HepG2 (cell line): Measurements from ENCODE around the gene ECE2. TPM values are rescaled to one million over a fixed set of nuclear protein-coding genes. Genes with fewer than 3 reads are reported as not detected.

Experiments used
- ASH2L ChIP-seq: fragments of 300-600, 200-600 bp; sonication (generic); IDR thresholded peaks from 2 replicates; pipeline ENCODE4 v1.7.0; 2017; ENCODE audit warnings: low read depth, mild to moderate bottlenecking, moderate library complexity, mixed read lengths, low read length; ENCODE audit not compliant: insufficient read length
- CCDC6 ChIP-seq: sonication (generic); formaldehyde crosslinking; IDR thresholded peaks from 2 replicates; pipeline ENCODE4 v1.8.1; 2022; ENCODE audit warnings: mild to moderate bottlenecking, missing genetic modification reagents, moderate library complexity
- GZF1 ChIP-seq: sonication (generic); formaldehyde crosslinking; IDR thresholded peaks from 2 replicates; pipeline ENCODE4 v1.5.1; 2020; ENCODE audit warnings: mild to moderate bottlenecking, missing genetic modification reagents
- HMG20A ChIP-seq: IDR thresholded peaks from 2 replicates; pipeline ENCODE4 v1.6.1; 2016; ENCODE audit warnings: borderline replicate concordance
- MTA1 ChIP-seq: sonication (generic); formaldehyde crosslinking; IDR thresholded peaks from 2 replicates; pipeline ENCODE4 v1.4.0; 2020; ENCODE audit warnings: missing genetic modification reagents, mild to moderate bottlenecking, borderline replicate concordance
- SOX5 ChIP-seq: IDR thresholded peaks from 2 replicates; pipeline ENCODE4 v1.6.1; 2016; ENCODE audit warnings: borderline replicate concordance
- TBX2 ChIP-seq: sonication (generic); formaldehyde crosslinking; IDR thresholded peaks from 2 replicates; pipeline ENCODE4 v1.5.0; 2020; ENCODE audit warnings: missing genetic modification reagents, mild to moderate bottlenecking, borderline replicate concordance
- TOE1 ChIP-seq: sonication (generic); formaldehyde crosslinking; IDR thresholded peaks from 2 replicates; pipeline ENCODE4 v1.4.0; 2020; ENCODE audit warnings: mild to moderate bottlenecking, missing genetic modification reagents
- TOPORS ChIP-seq: sonication (generic); formaldehyde crosslinking; IDR thresholded peaks from 2 replicates; pipeline ENCODE4 v1.8.0; 2023; ENCODE audit warnings: mild to moderate bottlenecking, missing genetic modification reagents
- ZBTB7B ChIP-seq: sonication (generic); formaldehyde crosslinking; IDR thresholded peaks from 2 replicates; pipeline ENCODE4 v1.4.0; 2020; ENCODE audit warnings: missing genetic modification reagents
- ZNF670 ChIP-seq: sonication (generic); formaldehyde crosslinking; IDR thresholded peaks from 2 replicates; pipeline ENCODE4 v1.8.0; 2022; ENCODE audit warnings: mild to moderate bottlenecking, missing genetic modification reagents, borderline replicate concordance
- ZNF674 ChIP-seq: sonication (generic); formaldehyde crosslinking; IDR thresholded peaks from 2 replicates; pipeline ENCODE4 v1.5.0; 2020; ENCODE audit warnings: low read depth, mild to moderate bottlenecking, missing genetic modification reagents
- ZNF780A ChIP-seq: sonication (generic); formaldehyde crosslinking; IDR thresholded peaks from 2 replicates; pipeline ENCODE4 v1.8.0; 2022; ENCODE audit warnings: mild to moderate bottlenecking, missing genetic modification reagents, moderate library complexity
- polyA plus RNA-seq, 8 experiments: library from polyadenylated mRNA; depleted of rRNA in 3 of 8; stranded (reverse) in 7 of 8; unstranded in 1 of 8; fragments of >200 nt; fragmentation: Illumina TruSeq in 4 of 8; extraction: Trizol in 4 of 8; gene quantifications; 2 replicates each; pipeline versions ENCODE4 v1.2.1 to v1.2.3, GENCODE V29; 2011 to 2016; ENCODE audit warnings: low read depth in 4 of 8, missing spikeins in 1 of 8, mixed read lengths in 1 of 8; ENCODE audit not compliant: insufficient read depth in 1 of 8
- total RNA-seq, 5 experiments: library from RNA; depleted of rRNA; stranded (reverse); fragments of >200 nt; fragmentation: Illumina TruSeq; extraction: Trizol; gene quantifications; 2 replicates each; pipeline ENCODE4 v1.2.3, GENCODE V29; 2016; ENCODE audit warnings: low read depth in 1 of 5
- TF ChIP-seq, protein P1 (sequence below): sonication (generic); formaldehyde crosslinking; IDR thresholded peaks from 2 replicates; pipeline ENCODE4 v1.8.1; 2023; ENCODE audit warnings: mild to moderate bottlenecking, moderate library complexity, missing genetic modification reagents
- TF ChIP-seq, protein P2 (sequence below): sonication (generic); formaldehyde crosslinking; IDR thresholded peaks from 2 replicates; pipeline ENCODE4 v1.4.0; 2020; ENCODE audit warnings: low read depth, mild to moderate bottlenecking, missing genetic modification reagents
- TF ChIP-seq, protein P3 (sequence below): sonication (generic); formaldehyde crosslinking; IDR thresholded peaks from 2 replicates; pipeline ENCODE4 v1.4.0; 2020; ENCODE audit warnings: missing genetic modification reagents, borderline replicate concordance
- TF ChIP-seq, protein P4 (sequence below): sonication (generic); formaldehyde crosslinking; IDR thresholded peaks from 2 replicates; pipeline ENCODE4 v1.5.0; 2020; ENCODE audit warnings: missing genetic modification reagents
- TF ChIP-seq, protein P5 (sequence below): sonication (generic); formaldehyde crosslinking; IDR thresholded peaks from 2 replicates; pipeline ENCODE4; 2020; ENCODE audit warnings: missing genetic modification reagents, mild to moderate bottlenecking, borderline replicate concordance
- TF ChIP-seq, protein P6 (sequence below): sonication (generic); formaldehyde crosslinking; IDR thresholded peaks from 2 replicates; pipeline ENCODE4 v1.9.0; 2022; ENCODE audit warnings: low read depth, missing genetic modification reagents

ECE2 gene
- total and polyA plus RNA-seq, 2 of the 13 experiments (the other 11 are each of a cell fraction or from before 2014, with no cell fraction given): not detected

DNA sequence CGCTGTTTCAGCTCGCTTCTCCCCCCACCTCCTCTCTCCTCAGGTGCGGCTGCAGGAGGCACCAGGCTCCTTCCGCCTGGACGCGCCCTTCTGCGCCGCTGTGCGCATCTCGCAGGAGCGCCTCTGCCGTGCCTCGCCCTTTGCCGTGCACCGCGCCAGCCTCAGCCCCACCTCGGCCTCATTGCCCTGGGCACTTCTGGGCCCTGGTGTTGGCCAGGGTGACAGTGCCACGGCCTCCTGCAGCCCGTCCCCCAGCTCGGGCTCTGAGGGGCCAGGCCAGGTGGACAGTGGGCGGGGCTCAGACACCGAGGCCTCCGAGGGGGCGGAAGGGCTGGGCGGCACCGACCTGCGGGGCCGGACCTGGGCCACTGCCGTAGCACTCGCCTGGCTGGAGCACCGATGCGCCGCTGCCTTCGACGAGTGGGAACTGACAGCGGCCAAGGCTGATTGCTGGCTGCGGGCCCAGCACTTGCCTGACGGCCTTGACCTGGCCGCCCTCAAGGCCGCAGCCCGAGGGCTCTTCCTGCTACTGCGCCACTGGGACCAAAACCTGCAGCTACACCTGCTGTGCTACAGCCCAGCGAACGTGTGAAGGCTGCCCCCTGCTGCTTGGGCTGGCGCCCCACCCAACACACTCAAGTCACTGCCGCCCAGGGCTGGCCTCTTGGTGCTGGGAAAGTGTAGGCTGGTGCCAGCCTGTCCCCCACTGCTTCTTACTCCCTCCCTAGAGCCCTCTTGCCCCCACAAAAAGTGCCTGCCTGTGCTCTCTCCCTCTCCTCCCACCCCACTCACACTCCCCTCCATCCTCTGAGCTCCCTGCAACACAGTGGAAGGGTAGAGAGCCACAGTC is 34.1 kb upstream of the ECE2 start (continued):
- TF ChIP-seq ZNF670 (CRISPR knock-in tag) (peak; percentile 73; the same call in 1 of the 2 replicates), MTA1 (CRISPR knock-in tag) (peak; percentile 96), CCDC6 (CRISPR knock-in tag) (peak; percentile 92), SOX5 (CRISPR knock-in tag) (peak; percentile 80), ZNF780A (CRISPR knock-in tag) (no peak; the same call in 1 of the 2 replicates), HMG20A (CRISPR knock-in tag) (peak; percentile 83; the same call in 1 of the 2 replicates), ASH2L (no peak), ZBTB7B (CRISPR knock-in tag) (peak; percentile 88), TBX2 (CRISPR knock-in tag) (peak; percentile 85), TOPORS (peak; percentile 99), GZF1 (CRISPR knock-in tag) (no peak), TOE1 (CRISPR knock-in tag) (0 out of 2 replicates have a peak, but pooled peaks have one; percentile 27), ZNF674 (CRISPR knock-in tag) (peak; percentile 83; the same call in 1 of the 2 replicates)
- TF ChIP-seq, protein P1, sequence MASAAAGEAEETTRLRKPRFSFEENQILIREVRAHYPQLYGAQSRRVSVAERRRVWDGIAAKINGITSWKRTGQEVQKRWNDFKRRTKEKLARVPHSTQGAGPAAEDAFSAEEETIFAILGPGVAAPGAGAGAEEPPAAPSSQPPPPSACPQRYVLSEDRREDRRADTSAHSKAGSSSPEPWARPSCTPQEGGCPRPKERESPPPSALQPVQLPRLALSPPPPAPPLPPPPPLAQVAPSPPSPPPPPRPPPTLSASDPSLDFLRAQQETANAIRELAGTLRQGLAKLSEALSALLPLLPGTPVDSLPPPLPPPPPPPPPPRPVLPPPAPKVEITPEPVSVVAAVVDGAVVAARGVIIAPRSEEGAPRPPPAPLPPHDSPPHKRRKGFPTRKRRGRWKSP (CRISPR knock-in tag): peak; percentile 69; the same call in 1 of the 2 replicates
- TF ChIP-seq, protein P2, sequence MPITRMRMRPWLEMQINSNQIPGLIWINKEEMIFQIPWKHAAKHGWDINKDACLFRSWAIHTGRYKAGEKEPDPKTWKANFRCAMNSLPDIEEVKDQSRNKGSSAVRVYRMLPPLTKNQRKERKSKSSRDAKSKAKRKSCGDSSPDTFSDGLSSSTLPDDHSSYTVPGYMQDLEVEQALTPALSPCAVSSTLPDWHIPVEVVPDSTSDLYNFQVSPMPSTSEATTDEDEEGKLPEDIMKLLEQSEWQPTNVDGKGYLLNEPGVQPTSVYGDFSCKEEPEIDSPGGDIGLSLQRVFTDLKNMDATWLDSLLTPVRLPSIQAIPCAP (CRISPR knock-in tag): peak; percentile 85; the same call in 1 of the 2 replicates
- TF ChIP-seq, protein P3, sequence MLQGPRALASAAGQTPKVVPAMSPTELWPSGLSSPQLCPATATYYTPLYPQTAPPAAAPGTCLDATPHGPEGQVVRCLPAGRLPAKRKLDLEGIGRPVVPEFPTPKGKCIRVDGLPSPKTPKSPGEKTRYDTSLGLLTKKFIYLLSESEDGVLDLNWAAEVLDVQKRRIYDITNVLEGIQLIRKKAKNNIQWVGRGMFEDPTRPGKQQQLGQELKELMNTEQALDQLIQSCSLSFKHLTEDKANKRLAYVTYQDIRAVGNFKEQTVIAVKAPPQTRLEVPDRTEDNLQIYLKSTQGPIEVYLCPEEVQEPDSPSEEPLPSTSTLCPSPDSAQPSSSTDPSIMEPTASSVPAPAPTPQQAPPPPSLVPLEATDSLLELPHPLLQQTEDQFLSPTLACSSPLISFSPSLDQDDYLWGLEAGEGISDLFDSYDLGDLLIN (CRISPR knock-in tag): peak; percentile 38; the same call in 1 of the 2 replicates
- TF ChIP-seq, protein P4, sequence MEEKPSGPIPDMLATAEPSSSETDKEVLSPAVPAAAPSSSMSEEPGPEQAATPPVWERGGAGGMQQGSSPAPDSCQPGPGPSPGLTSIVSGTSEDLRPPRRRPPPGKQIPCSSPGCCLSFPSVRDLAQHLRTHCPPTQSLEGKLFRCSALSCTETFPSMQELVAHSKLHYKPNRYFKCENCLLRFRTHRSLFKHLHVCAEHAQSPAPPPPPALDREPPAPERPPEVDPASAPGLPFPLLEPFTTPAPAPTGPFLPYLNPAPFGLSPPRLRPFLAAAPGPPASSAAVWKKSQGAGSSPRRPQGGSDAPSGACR (CRISPR knock-in tag): no peak
- TF ChIP-seq, protein P5, sequence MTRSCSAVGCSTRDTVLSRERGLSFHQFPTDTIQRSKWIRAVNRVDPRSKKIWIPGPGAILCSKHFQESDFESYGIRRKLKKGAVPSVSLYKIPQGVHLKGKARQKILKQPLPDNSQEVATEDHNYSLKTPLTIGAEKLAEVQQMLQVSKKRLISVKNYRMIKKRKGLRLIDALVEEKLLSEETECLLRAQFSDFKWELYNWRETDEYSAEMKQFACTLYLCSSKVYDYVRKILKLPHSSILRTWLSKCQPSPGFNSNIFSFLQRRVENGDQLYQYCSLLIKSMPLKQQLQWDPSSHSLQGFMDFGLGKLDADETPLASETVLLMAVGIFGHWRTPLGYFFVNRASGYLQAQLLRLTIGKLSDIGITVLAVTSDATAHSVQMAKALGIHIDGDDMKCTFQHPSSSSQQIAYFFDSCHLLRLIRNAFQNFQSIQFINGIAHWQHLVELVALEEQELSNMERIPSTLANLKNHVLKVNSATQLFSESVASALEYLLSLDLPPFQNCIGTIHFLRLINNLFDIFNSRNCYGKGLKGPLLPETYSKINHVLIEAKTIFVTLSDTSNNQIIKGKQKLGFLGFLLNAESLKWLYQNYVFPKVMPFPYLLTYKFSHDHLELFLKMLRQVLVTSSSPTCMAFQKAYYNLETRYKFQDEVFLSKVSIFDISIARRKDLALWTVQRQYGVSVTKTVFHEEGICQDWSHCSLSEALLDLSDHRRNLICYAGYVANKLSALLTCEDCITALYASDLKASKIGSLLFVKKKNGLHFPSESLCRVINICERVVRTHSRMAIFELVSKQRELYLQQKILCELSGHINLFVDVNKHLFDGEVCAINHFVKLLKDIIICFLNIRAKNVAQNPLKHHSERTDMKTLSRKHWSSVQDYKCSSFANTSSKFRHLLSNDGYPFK: peak; percentile 70; the same call in 1 of the 2 replicates
- TF ChIP-seq, protein P6, sequence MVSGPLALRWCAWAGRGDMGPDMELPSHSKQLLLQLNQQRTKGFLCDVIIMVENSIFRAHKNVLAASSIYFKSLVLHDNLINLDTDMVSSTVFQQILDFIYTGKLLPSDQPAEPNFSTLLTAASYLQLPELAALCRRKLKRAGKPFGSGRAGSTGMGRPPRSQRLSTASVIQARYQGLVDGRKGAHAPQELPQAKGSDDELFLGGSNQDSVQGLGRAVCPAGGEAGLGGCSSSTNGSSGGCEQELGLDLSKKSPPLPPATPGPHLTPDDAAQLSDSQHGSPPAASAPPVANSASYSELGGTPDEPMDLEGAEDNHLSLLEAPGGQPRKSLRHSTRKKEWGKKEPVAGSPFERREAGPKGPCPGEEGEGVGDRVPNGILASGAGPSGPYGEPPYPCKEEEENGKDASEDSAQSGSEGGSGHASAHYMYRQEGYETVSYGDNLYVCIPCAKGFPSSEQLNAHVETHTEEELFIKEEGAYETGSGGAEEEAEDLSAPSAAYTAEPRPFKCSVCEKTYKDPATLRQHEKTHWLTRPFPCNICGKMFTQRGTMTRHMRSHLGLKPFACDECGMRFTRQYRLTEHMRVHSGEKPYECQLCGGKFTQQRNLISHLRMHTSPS (CRISPR knock-in tag): peak; percentile 75; the same call in 1 of the 2 replicates
